Vagina (tissue), 2 donors: ENCODE measurements around the gene KRTAP13-2. TPM values are rescaled to one million over a fixed set of nuclear protein-coding genes. Genes with fewer than 3 reads are reported as not detected.

Experiments used
- DNase-seq, 2 donors: peaks; one replicate each; pipeline ENCODE4 v3.0.0-alpha.2; 2017; ENCODE audit errors: extremely low spot score in 2 of 2
- H3K27ac ChIP-seq: fragments of 200-600 bp; sonication (generic); one replicate; pipeline ENCODE4 v1.5.1; 2019
- H3K27me3 ChIP-seq: fragments of 200-600 bp; sonication (generic); one replicate; pipeline ENCODE4 v1.5.1; 2019
- H3K36me3 ChIP-seq, 2 donors: fragments of 200-600 bp; sonication (generic); one replicate each; pipeline ENCODE4 v1.5.1; 2017 to 2019
- H3K4me1 ChIP-seq: fragments of 200-600 bp; sonication (generic); one replicate; pipeline ENCODE4 v1.5.1; 2019
- H3K4me3 ChIP-seq, 2 donors: fragments of 200-600 bp; sonication (generic); 1 replicate in 1 of 2; 2 replicates in 1 of 2; pipeline ENCODE4 v1.5.1; 2016 to 2019
- H3K9me3 ChIP-seq: fragments of 200-600 bp; sonication (generic); one replicate; pipeline ENCODE4 v1.5.1; 2019
- POLR2A ChIP-seq, 2 donors: fragments of 450-650 bp; IDR thresholded peaks; one replicate each; pipeline ENCODE4 v1.6.1; 2017; ENCODE audit warnings: antibody characterized with exemption in 2 of 2, mild to moderate bottlenecking in 2 of 2, moderate library complexity in 2 of 2
- POLR2AphosphoS5 ChIP-seq, 2 donors: sonication (generic); formaldehyde crosslinking; IDR thresholded peaks; one replicate each; pipeline ENCODE4 v1.9.0; 2017; ENCODE audit warnings: antibody characterized with exemption in 2 of 2, mild to moderate bottlenecking in 2 of 2, low read depth in 1 of 2; ENCODE audit not compliant: insufficient read depth in 1 of 2
- intact Hi-C: fragments of 100-400 bp; cut with DNase I; formaldehyde crosslinking; loops from one replicate; pipeline ENCODE4 v1.15.1; 2023
- total RNA-seq: library from RNA; depleted of rRNA; stranded (reverse); fragments of >200 nt; gene quantifications from one replicate; pipeline ENCODE4 v1.2.3, GENCODE V29; 2016
- TF ChIP-seq, protein P1 (sequence below), 3 experiments: fragments of 450-650 bp in 2 of 3; fragments of 200-600 bp in 1 of 3; sonication (generic) in 1 of 3; IDR thresholded peaks; one replicate each; pipeline ENCODE4 v1.5.1; 2017 to 2019; ENCODE audit warnings: antibody characterized with exemption in 3 of 3, mild to moderate bottlenecking in 2 of 3, moderate library complexity in 2 of 3

KRTAP13-2 gene
- total RNA-seq, 1 donor from 2014 or later, result not detected

DNA sequence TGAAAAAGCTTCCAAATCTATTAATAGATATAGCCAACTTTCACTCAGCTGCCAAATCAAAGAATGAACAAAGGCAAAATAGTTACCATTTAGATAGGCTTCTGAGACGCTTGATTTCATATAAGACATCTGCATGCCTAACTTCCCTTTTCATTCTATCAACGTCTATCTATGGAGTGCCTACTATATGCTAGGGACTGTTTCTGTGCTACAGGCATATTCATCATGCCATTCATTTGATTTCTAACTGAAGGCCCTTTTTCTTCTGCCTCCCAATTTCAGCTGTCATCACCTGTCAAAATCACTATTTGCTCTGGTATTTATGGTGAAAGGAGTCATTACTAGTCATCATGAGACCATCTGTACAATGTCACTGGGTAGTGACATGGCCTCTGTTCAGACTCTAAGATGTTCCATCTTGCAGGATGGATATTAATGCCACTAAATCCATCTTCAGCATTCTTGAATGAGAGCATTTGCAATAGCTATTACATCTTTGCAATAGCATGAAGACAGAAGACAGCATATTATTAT lies 19.5 kb upstream of the KRTAP13-2 start:
- H3K9me3 ChIP-seq, result no peaks in the 10 kb centered on the region
- TF ChIP-seq POLR2AphosphoS5 (IDR thresholded peaks at IDR 0.05; ENCODE audit: insufficient read depth in 1 of 2, low read depth in 1 of 2) (no peak), POLR2A (IDR thresholded peaks at IDR 0.05) (no peak)
- TF ChIP-seq, protein P1, sequence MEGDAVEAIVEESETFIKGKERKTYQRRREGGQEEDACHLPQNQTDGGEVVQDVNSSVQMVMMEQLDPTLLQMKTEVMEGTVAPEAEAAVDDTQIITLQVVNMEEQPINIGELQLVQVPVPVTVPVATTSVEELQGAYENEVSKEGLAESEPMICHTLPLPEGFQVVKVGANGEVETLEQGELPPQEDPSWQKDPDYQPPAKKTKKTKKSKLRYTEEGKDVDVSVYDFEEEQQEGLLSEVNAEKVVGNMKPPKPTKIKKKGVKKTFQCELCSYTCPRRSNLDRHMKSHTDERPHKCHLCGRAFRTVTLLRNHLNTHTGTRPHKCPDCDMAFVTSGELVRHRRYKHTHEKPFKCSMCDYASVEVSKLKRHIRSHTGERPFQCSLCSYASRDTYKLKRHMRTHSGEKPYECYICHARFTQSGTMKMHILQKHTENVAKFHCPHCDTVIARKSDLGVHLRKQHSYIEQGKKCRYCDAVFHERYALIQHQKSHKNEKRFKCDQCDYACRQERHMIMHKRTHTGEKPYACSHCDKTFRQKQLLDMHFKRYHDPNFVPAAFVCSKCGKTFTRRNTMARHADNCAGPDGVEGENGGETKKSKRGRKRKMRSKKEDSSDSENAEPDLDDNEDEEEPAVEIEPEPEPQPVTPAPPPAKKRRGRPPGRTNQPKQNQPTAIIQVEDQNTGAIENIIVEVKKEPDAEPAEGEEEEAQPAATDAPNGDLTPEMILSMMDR (IDR thresholded peaks at IDR 0.05), result no peak
- H3K36me3 ChIP-seq, result no peaks in the 10 kb centered on the region
- no peak overlapping the region for H3K27ac ChIP-seq
- no peaks in the 10 kb centered on the region for H3K4me1 ChIP-seq
- DNase-seq, result no peak
- no peak overlapping the region for H3K4me3 ChIP-seq
- intact Hi-C loops, result no loop called here
- no peaks in the 10 kb centered on the region for H3K27me3 ChIP-seq

DNA sequence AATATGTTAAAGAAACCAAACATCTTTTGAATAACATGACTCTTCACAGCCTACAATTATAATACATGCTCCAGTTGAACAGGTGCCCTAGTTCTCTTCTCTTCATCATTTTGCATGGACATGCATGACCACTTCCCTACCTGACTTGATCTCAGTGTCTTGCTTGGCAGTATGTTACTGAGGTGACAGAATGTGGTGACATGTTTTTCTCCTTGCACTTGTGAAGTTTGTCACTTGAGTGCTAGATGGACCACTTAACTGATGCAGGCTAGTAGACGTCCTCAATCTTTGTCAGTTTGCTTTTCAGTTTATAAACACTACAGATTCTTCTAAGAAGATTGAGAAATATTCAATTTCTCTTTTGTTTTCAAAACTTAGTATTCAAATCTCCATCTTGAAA lies 10.1 kb upstream of the KRTAP13-2 start:
- TF ChIP-seq POLR2AphosphoS5 (IDR thresholded peaks at IDR 0.05; ENCODE audit: insufficient read depth in 1 of 2, low read depth in 1 of 2), result no peak
- no peak for TF ChIP-seq POLR2A (IDR thresholded peaks at IDR 0.05)
- TF ChIP-seq, protein P1 (IDR thresholded peaks at IDR 0.05), result no peak
- Histone ChIP-seq H3K27me3 (no peaks in the 10 kb centered on the region), H3K9me3 (no peaks in the 10 kb centered on the region), H3K27ac (no peak overlapping the region), H3K4me1 (no peaks in the 10 kb centered on the region), H3K4me3 (no peak overlapping the region), H3K36me3 (no peaks in the 10 kb centered on the region)
- intact Hi-C loops, result no loop called here
- DNase-seq, result no peak

DNA sequence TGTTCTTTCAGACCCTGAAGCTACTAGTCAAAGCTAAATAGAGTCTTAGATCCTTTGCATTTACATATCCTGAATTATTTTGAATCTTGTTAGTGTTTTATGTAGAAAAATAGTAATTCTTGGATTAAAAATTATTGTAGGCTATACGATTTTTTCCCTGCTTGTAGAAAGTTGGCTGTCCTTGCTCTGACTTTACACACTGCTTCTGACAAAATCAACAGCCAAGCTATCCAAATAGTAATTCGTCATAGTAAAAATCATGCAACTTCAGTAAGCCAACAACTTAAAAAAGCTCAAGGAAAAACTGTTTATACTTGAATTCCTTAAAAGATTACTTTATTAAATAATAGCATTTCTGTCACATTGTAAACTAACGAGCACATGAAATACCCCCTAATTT lies 16.2 kb downstream of the KRTAP13-2 start:
- intact Hi-C loops, result no loop called here
- TF ChIP-seq POLR2AphosphoS5 (IDR thresholded peaks at IDR 0.05; ENCODE audit: insufficient read depth in 1 of 2, low read depth in 1 of 2) (no peak), POLR2A (IDR thresholded peaks at IDR 0.05) (no peak)
- TF ChIP-seq, protein P1 (IDR thresholded peaks at IDR 0.05), result no peak

DNA sequence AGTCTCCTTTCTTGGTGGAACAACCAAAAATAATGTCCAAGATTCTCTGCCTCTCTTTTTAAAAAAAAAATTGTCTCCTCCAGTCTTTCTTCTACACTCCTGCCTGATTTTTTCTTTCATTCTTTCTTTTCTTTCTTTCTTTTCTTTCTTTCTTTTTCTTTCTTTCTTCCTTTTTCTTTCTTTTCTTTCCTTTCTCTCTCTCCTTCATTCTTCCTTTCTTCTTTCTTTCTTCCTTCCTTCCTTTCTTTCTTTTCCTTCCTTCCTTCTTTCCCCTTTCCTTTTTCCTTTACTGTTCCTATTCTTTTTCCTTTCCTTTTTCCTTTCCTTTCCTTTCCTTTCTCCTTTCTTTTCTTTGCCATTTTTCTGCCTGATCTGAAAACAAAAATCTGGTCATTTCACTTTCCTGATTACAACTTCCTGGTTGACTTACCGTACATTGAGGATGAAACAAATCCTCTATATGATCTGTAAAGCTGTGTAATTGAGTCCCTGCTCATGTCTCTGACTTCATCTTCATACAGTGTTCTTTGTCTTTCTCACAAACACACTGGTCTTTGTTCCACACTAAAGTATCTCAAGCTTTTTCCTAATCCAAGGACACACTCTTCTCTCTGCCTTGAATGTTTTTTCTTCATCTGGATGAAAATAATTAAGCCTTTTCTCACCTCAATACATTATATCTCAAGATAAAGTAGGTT lies 17.6 kb downstream of the KRTAP13-2 start:
- H3K4me1 ChIP-seq, result no peaks in the 10 kb centered on the region
- TF ChIP-seq POLR2AphosphoS5 (IDR thresholded peaks at IDR 0.05; ENCODE audit: insufficient read depth in 1 of 2, low read depth in 1 of 2), result no peak
- TF ChIP-seq, protein P1 (IDR thresholded peaks at IDR 0.05), result no peak
- no peak for TF ChIP-seq POLR2A (IDR thresholded peaks at IDR 0.05)
- intact Hi-C loops, result no loop called here
- no peak overlapping the region for H3K4me3 ChIP-seq
- no peak overlapping the region for H3K27ac ChIP-seq
- no peaks in the 10 kb centered on the region for H3K36me3 ChIP-seq
- H3K27me3 ChIP-seq, result no peaks in the 10 kb centered on the region
- H3K9me3 ChIP-seq, result no peaks in the 10 kb centered on the region
- DNase-seq, result no peak

More for the DNA sequence above, 16.2 kb downstream of the KRTAP13-2 start:
- no peaks in the 10 kb centered on the region for H3K9me3 ChIP-seq
- no peak overlapping the region for H3K27ac ChIP-seq
- no peak for DNase-seq
- H3K4me3 ChIP-seq, result no peak overlapping the region
- H3K27me3 ChIP-seq, result no peaks in the 10 kb centered on the region
- no peaks in the 10 kb centered on the region for H3K36me3 ChIP-seq
- no peaks in the 10 kb centered on the region for H3K4me1 ChIP-seq

DNA sequence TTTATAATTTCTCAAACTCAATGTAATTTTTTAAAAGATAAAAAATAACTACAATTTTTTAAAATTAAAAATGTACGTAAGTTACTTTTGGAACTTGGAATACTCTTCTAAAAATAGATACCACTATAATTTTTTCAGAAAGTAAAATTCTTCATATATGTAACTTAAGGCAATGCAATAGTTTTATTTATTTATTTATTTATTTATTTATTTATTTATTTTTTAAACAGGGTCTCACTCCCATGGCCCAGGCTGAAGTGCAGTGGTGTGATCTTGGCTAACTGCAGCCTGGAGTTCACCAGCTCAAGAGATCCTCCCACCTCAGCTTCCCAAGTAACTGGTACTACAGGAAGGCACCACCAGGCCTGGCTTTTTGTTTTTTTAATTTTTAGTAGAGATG lies 20.5 kb downstream of the KRTAP13-2 start:
- Histone ChIP-seq H3K36me3 (no peaks in the 10 kb centered on the region), H3K27ac (no peak overlapping the region), H3K4me1 (no peaks in the 10 kb centered on the region), H3K9me3 (no peaks in the 10 kb centered on the region), H3K27me3 (no peaks in the 10 kb centered on the region), H3K4me3 (no peak overlapping the region)
- TF ChIP-seq POLR2A (IDR thresholded peaks at IDR 0.05) (no peak), POLR2AphosphoS5 (IDR thresholded peaks at IDR 0.05; ENCODE audit: insufficient read depth in 1 of 2, low read depth in 1 of 2) (no peak)
- TF ChIP-seq, protein P1 (IDR thresholded peaks at IDR 0.05), result no peak
- DNase-seq, result no peak
- intact Hi-C loops, result no loop called here
